GM12874 (cell line): ENCODE data around the gene EXOC6.

ENCODE experiments used
- CTCF ChIP-seq: IDR thresholded peaks from 2 replicates; pipeline ENCODE4 v1.5.1; 2011; ENCODE audit warnings: low read depth, mild to moderate bottlenecking, control low read depth, low read length, moderate library complexity; ENCODE audit not compliant: insufficient read depth

Gene EXOC6

GRCh38 chr10:93087846-93088245, 239.5 kb downstream of the EXOC6 start:
- no peak for TF ChIP-seq CTCF

DNA sequence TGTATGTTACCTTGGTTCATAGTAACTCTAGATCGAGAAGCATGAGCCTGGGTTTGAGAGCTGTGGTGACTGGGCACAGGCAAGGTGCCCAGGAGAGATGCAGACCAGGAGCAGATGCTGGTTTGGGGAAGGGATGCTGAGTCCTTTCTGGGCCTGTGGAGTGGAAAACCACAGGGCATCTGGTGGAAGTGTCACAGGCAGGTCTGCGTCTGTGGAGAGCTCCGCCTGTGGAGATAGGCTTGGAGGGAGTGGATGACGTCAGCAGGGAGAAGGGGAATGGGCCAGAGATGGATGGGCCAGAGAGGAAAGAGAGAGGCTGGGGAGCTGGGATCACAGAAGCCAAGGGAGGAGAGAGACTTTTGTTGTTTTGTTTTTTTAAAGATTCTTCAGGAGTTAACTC, 240.1 kb downstream of the EXOC6 start:
- TF ChIP-seq CTCF, result no peak

- no peak for TF ChIP-seq CTCF
Observed at GRCh38 chr10:93090619-93091018, 242.3 kb downstream of the EXOC6 start.

- no peak for TF ChIP-seq CTCF
Observed at GRCh38 chr10:93091960-93092359, 243.6 kb downstream of the EXOC6 start.

DNA sequence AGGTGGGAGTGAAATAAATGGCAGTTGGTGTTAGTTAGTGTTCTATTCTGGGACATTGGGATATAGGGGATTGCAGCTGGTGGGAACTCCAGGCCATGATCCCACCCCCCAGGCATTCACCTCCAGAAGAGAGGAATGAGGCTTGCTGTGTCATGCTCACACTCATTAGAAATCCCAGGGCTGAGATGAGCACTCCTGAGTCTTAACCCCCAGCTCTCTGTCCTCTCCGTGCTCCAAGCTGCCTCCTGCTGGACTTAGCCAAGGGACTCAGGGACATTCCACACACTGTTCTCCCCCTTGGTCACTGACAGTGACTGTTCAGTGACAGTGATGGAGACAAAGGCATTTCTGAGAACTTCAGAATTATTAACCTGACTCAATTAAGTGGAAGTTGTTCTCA, 246.9 kb downstream of the EXOC6 start:
- TF ChIP-seq CTCF, result no peak

DNA sequence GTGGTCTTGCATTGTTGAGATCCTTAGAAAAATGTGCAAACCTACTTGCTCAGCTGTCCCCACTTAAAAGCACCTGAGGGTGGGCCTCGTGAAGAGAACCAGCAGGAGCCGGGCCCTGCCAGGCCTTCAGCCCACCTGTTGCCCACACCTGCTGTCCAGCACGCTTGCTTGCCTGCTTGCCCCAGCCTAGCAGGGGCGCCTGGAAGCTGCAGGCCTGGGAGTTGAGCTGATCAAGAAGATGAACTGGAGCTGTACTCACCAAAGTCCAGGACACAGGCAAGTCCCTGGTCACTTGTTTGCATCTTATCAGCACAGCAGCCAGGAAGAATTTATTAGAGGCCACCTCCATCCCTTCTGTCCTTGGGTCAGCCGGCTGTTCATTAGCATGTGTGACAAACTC, 248.6 kb downstream of the EXOC6 start:
- no peak for TF ChIP-seq CTCF

DNA sequence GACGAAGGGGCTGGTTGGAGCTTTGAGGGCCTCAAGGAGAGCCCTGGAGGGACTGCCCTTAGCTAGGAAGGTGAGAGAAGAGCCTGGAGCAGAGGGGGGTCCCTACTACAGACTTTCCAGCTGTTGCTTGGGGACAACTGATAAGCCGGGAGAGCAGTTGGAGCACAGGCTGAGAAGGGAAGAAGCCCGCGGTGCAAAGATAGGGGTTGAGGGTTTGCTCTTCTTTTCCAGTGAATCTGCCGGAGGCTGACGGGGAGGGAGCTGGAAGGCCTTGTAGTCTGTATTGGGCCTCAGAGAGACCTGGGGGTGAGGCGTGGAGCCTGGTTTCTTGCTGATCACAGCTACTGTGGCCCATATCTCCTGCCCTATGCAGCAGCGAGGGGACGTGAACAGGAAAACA, 249.1 kb downstream of the EXOC6 start:
- TF ChIP-seq CTCF, result no peak

DNA sequence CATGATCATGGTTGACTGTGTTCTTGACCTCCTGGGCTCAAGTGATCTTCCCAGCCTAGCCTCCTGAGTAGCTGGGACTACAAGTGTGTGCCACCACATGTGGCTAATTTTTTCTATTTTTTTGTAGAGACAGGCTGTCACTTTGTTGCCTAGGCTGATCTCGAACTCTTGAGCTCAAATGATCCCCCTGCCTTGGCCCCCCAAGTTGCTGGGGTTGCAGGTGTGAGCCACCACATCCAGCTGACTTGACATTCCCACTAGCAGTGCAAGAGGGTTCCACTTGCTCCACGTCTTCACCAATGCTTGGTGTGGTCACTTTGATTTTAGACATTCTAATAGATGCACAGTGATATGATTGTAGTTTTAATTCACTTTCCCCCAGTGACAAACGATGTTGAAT, 250.5 kb downstream of the EXOC6 start:
- no peak for TF ChIP-seq CTCF
